SK-N-SH treated with all-trans-retinoic acid at 6 μM for 48 hours (cell line): ENCODE data around the gene KLF2.
"Not testable (repeated sequence)": the region's sequence is repeated elsewhere in the genome, so short reads cannot be mapped to it uniquely, and the experiment has no call there.

Source experiments
- BACH2 ChIP-seq: fragments of 250-450 bp; sonication (Bioruptor Pico); IDR thresholded peaks from 2 replicates; pipeline ENCODE4 v1.9.0; 2021; ENCODE audit warnings: mild to moderate bottlenecking, borderline replicate concordance
- CREB5 ChIP-seq: fragments of 250-450 bp; sonication (Bioruptor Pico); IDR thresholded peaks from 2 replicates; pipeline ENCODE4 v1.5.1; 2020; ENCODE audit warnings: low read depth, mild to moderate bottlenecking, moderate library complexity
- ISL1 ChIP-seq: fragments of 250-450 bp; sonication (Bioruptor Pico); IDR thresholded peaks from 2 replicates; pipeline ENCODE4 v2.1.2; 2022; ENCODE audit warnings: mild to moderate bottlenecking, moderate library complexity
- PATZ1 ChIP-seq: fragments of 250-450 bp; sonication (Bioruptor Pico); IDR thresholded peaks from 2 replicates; pipeline ENCODE4 v1.8.0; 2020; ENCODE audit warnings: mild to moderate bottlenecking, moderate library complexity, borderline replicate concordance
- POU6F1 ChIP-seq: fragments of 250-450 bp; sonication (Bioruptor Pico); IDR thresholded peaks from 2 replicates; pipeline ENCODE4 v1.8.0; 2021; ENCODE audit warnings: low read depth, mild to moderate bottlenecking, moderate library complexity, borderline replicate concordance
- RARB ChIP-seq: fragments of 250-450 bp; sonication (Bioruptor Pico); IDR thresholded peaks from 2 replicates; pipeline ENCODE4 v1.8.0; 2021; ENCODE audit warnings: mild to moderate bottlenecking, moderate library complexity
- TCF4 ChIP-seq: fragments of 250-450 bp; sonication (Bioruptor Pico); IDR thresholded peaks from 2 replicates; pipeline ENCODE4 v1.8.0; 2021; ENCODE audit warnings: mild to moderate bottlenecking, moderate library complexity, borderline replicate concordance
- ZFP3 ChIP-seq: fragments of 250-450 bp; sonication (Bioruptor Pico); IDR thresholded peaks from 2 replicates; pipeline ENCODE4 v1.5.0; 2020; ENCODE audit warnings: mild to moderate bottlenecking, moderate library complexity
- ZFP30 ChIP-seq: fragments of 450-650 bp; formaldehyde crosslinking; IDR thresholded peaks from 2 replicates; pipeline ENCODE4 v1.5.0; 2022; ENCODE audit warnings: mild to moderate bottlenecking, moderate library complexity
- ZNF70 ChIP-seq: fragments of 450-650 bp; formaldehyde crosslinking; IDR thresholded peaks from 2 replicates; pipeline ENCODE4 v1.5.0; 2020; ENCODE audit warnings: mild to moderate bottlenecking, moderate library complexity
- TF ChIP-seq, protein P1 (sequence below): fragments of 250-450 bp; sonication (Bioruptor Pico); IDR thresholded peaks from 2 replicates; pipeline ENCODE4 v1.5.1; 2021; ENCODE audit warnings: mild to moderate bottlenecking, moderate library complexity

DNA sequence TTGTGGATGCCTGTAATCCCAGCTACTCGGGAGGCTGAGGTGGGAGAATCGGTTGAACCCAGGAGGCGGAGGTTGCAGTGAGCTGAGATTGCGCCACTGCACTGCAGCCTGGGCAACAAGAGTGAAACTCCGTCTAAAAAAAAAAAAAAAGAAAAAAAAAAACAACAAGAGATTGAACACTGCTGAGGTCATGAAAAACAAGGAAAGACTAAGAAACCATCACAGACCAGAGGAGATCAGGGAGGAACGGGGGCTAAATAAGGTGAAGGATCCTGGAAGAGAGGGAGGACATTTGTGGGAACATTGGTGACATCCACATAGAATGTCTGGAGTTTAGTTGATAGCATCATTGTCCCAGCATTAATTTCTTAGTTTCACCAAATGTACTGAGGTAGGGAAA lies 19.6 kb upstream of the KLF2 start:
- TF ChIP-seq, protein P1, sequence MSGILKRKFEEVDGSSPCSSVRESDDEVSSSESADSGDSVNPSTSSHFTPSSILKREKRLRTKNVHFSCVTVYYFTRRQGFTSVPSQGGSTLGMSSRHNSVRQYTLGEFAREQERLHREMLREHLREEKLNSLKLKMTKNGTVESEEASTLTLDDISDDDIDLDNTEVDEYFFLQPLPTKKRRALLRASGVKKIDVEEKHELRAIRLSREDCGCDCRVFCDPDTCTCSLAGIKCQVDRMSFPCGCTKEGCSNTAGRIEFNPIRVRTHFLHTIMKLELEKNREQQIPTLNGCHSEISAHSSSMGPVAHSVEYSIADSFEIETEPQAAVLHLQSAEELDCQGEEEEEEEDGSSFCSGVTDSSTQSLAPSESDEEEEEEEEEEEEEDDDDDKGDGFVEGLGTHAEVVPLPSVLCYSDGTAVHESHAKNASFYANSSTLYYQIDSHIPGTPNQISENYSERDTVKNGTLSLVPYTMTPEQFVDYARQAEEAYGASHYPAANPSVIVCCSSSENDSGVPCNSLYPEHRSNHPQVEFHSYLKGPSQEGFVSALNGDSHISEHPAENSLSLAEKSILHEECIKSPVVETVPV (CRISPR knock-in tag) = not testable (repeated sequence)
- TF ChIP-seq ZFP3; CREB5; ZNF70; PATZ1; ZFP30 (CRISPR knock-in tag); POU6F1; ISL1 (CRISPR knock-in tag); TCF4 (CRISPR knock-in tag); RARB (CRISPR knock-in tag); BACH2 (CRISPR knock-in tag): not testable (repeated sequence)
